Endothelial cell of umbilical vein (primary cell): ENCODE data around the gene MRPS5.

Experiments
- CTCF ChIP-seq, 2 donors: IDR thresholded peaks; 1 replicate in 1 of 2; 2 replicates in 1 of 2; pipeline ENCODE4 v1.5.1; 2011; ENCODE audit warnings: low read length in 2 of 2, mild to moderate bottlenecking in 2 of 2, moderate library complexity in 2 of 2, control low read depth in 1 of 2, inconsistent platforms in 1 of 2, low read depth in 1 of 2; ENCODE audit not compliant: insufficient read depth in 1 of 2; ENCODE audit errors: extremely low read depth in 1 of 2
- EZH2 ChIP-seq: IDR thresholded peaks from 2 replicates; pipeline ENCODE4 v1.6.1; 2012; ENCODE audit warnings: borderline replicate concordance, low read depth, mild to moderate bottlenecking, moderate library complexity, low read length, inconsistent platforms; ENCODE audit not compliant: severe bottlenecking
- POLR2A ChIP-seq: IDR thresholded peaks from 2 replicates; pipeline ENCODE4 v1.6.1; 2012; ENCODE audit warnings: low read depth, mild to moderate bottlenecking, control low read depth, low read length
- POLR2AphosphoS5 ChIP-seq: IDR thresholded peaks from 2 replicates; pipeline ENCODE4 v1.6.1; 2012; ENCODE audit warnings: low read depth, mild to moderate bottlenecking, control low read depth, low read length, moderate library complexity; ENCODE audit not compliant: insufficient read depth

GRCh38 chr2:95068256-95068655, 53.4 kb downstream of the MRPS5 start:
- TF ChIP-seq CTCF (IDR thresholded peaks at IDR 0.05; ENCODE audit: extremely low read depth in 1 of 2, insufficient read depth in 1 of 2, low read depth in 1 of 2, low read length in 2 of 2): no peak
- no peak for TF ChIP-seq POLR2AphosphoS5
- TF ChIP-seq POLR2A: no peak
- TF ChIP-seq EZH2: no peak
